Stimulated activated naive CD4-positive, alpha-beta T cell (primary cell): Measurements from ENCODE around the gene CDR2.
"Not testable (repeated sequence)": the region's sequence is repeated elsewhere in the genome, so short reads cannot be mapped to it uniquely, and the experiment has no call there.

Source experiments
- DNase-seq, 6 experiments: peaks; one replicate each; lab custom pipeline; 2025; lab: John Stamatoyannopoulos, UW

The CDR2 gene

GRCh38 chr16:22352723-22353122 lies 21.7 kb downstream of the CDR2 start:
- no peak for DNase-seq

GRCh38 chr16:22352140-22352539 lies 22.3 kb downstream of the CDR2 start:
- no peak for DNase-seq

GRCh38 chr16:22351017-22351416 lies 23.4 kb downstream of the CDR2 start:
- DNase-seq, result not testable (repeated sequence)

- DNase-seq, result no peak
These were observed 26.1 kb downstream of the CDR2 start for GRCh38 chr16:22348291-22348690.

GRCh38 chr16:22347100-22347820 lies 27.2 kb downstream of the CDR2 start:
- DNase-seq, result no peak

- DNase-seq, result no peak
These were observed 27.9 kb downstream of the CDR2 start for GRCh38 chr16:22346483-22346882.

- DNase-seq, result peak in 2 of 6 experiments; percentile 13 to 20
These were observed 32.3 kb downstream of the CDR2 start for GRCh38 chr16:22342082-22342481.

GRCh38 chr16:22340945-22341344 lies 33.5 kb downstream of the CDR2 start:
- DNase-seq, result no peak

- DNase-seq, result no peak
These were observed 36.4 kb downstream of the CDR2 start for GRCh38 chr16:22337849-22338635.

GRCh38 chr16:22337045-22337444 lies 37.4 kb downstream of the CDR2 start:
- DNase-seq, result no peak

GRCh38 chr16:22336581-22336980 lies 37.8 kb downstream of the CDR2 start:
- no peak for DNase-seq

- DNase-seq, result no peak
These were observed 38.7 kb downstream of the CDR2 start for GRCh38 chr16:22335668-22336246.

- no peak for DNase-seq
These were observed 40.9 kb downstream of the CDR2 start for GRCh38 chr16:22333457-22333994.

- DNase-seq, result no peak
These were observed 44.1 kb downstream of the CDR2 start for GRCh38 chr16:22330326-22330725.

GRCh38 chr16:22329199-22329695 lies 45.2 kb downstream of the CDR2 start:
- no peak for DNase-seq

- DNase-seq, result no peak
These were observed 46.2 kb downstream of the CDR2 start for GRCh38 chr16:22328081-22328725.

GRCh38 chr16:22327446-22327775 lies 47.0 kb downstream of the CDR2 start:
- DNase-seq, result no peak

- DNase-seq, result no peak
These were observed 47.5 kb downstream of the CDR2 start for GRCh38 chr16:22326771-22327445.

GRCh38 chr16:22326369-22326652 lies 48.1 kb downstream of the CDR2 start:
- no peak for DNase-seq

GRCh38 chr16:22325598-22326368 lies 48.6 kb downstream of the CDR2 start:
- DNase-seq, result no peak
